LHCN-M2 (cell line): Measurements from ENCODE around the gene POLR2H. TPM values are rescaled to one million over a fixed set of nuclear protein-coding genes. Genes with fewer than 3 reads are reported as not detected.

ENCODE experiments used
- DNase-seq: peaks from one replicate; pipeline ENCODE4 v3.0.0-alpha.2; 2012; ENCODE audit warnings: low read depth
- polyA plus RNA-seq: library from polyadenylated mRNA; unstranded; fragments of >200 nt; gene quantifications from one replicate; pipeline ENCODE4 v1.2.1, GENCODE V29; 2012; ENCODE audit warnings: missing spikeins
- total RNA-seq: library from RNA; depleted of rRNA; stranded (reverse); fragments of >200 nt; gene quantifications from 2 replicates; pipeline ENCODE4 v1.2.3, GENCODE V29; 2014; rRNA removed

POLR2H gene
- total RNA-seq, result 106 and 116 TPM in 2 replicates
- polyA plus RNA-seq, result 70.7 TPM

DNA sequence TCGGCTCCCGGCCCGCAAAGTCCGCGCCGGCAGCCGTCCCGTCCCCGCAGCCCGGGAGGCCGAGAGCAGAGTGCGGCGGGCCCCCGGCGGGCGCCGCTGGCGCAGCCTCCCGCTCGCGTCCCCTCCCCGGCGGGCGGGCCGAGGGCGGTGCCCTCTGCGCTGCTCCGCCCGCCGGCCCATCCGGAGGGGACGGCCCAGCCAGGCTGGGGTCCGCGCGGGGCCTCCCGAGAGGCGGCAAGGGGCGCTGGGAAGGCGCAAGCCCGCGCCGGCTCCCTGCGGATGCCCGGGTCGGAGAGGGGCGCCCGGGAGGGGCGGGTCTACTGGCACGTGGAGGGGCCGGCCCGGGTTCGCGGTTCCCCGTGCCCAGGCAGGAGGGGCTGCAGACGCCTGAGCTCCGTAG is at the start of gene POLR2H, which contains the start of gene CLCN2:
TSS of gene POLR2H (plus strand) at position 179 of the 400 bp plus-strand sequence. CDS start 1,783 bp downstream, outside the sequence.
TSS of gene CLCN2 (minus strand) at position 74 of the 400 bp plus-strand sequence. CDS start 126 bp downstream, outside the sequence.
- peak; percentile 60 for DNase-seq

- peak; percentile 90 for DNase-seq
Measured at GRCh38 chr3:184314363-184314699, 47.2 kb upstream of the POLR2H start, which contains the start of gene EIF4G1. Gene EIF4G1 (plus strand): TSS chr3:184314606. CDS start chr3:184315797, 1,191 bp downstream.

DNA sequence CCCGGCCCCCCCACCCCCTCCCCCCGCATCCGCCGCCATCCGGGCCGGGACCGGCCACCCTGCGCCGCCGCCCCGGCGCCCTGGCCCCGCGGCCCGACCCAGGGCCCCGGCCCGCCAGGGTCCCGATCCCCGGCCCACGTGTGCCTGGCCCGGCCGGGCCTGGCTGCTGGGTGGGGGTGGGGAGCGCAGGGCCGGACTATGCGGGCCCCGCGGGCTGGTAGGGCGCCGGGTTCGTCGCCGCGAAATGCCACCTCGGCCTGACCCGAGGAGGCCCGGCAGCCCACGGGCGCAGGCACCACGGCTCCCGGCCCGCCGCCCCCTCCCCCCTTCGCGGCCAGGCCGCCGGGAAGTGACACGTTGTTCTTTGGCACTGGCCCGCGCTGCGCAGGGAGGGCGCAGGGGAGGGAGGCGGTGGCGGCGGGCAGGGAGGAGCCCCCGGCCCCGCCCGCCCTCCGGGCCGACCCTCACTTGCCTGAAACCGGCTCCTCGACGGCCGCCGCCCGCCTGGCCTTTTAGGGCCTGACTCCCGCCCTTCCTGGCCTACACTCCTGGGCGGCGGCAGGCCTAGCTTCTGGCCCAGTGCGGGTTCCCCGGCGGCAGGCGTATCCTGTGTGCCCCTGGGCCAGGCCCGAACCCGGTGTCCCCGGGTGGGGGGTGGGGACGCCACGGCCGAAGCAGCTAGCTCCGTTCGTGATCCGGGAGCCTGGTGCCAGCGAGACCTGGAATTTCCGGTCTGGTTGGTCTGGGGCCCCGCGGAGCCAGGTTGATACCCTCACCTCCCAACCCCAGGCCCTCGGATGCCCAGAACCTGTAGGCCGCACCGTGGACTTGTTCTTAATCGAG is 46.6 kb upstream of the POLR2H start:
- DNase-seq, result peak; percentile 71

GRCh38 chr3:184315543-184315867 is 46.0 kb upstream of the POLR2H start:
- DNase-seq, result no peak

DNA sequence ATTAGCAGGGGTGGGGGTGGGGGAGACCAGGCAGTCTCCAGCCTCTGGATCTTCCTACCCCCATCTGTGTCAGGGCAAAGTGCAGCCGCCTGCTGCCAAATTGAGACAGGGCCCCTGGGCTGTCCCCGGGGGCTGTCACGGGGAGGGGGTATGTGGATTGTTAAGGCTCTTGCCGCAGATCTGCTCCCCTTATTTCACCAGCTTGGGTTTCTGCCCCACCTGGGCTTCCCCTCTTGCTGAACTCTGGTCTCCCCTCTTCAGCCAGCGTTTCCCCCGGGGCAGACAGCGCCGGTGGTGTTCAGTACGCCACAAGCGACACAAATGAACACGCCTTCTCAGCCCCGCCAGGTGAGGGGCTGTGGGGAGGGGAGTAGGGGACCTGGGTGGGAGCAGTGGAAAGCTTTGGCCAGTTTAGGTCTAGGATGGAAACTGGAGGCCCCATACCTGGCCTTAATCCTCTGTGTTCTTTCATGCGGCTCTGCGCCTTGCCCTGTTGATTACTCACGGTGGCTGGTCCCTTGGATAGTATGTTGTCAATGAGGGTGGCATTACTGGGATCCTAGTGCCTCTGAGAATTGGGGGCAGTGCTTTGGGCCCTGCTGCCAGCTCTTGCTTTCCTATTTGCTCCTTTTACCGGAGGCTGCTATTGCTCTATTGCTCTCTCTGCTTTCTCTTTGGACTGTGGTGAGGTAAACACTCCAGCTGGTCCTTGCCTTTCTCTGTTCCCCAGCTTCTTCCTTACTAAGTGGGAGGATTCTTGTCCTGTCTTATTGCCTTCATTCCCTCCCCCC is 45.4 kb upstream of the POLR2H start:
- DNase-seq, result no peak

GRCh38 chr3:184316792-184317191 is 44.7 kb upstream of the POLR2H start:
- DNase-seq, result no peak

- no peak for DNase-seq
Measured at GRCh38 chr3:184317201-184317600, 44.3 kb upstream of the POLR2H start.

- peak; percentile 95 for DNase-seq
Measured at GRCh38 chr3:184320104-184320445, 41.4 kb upstream of the POLR2H start.

DNA sequence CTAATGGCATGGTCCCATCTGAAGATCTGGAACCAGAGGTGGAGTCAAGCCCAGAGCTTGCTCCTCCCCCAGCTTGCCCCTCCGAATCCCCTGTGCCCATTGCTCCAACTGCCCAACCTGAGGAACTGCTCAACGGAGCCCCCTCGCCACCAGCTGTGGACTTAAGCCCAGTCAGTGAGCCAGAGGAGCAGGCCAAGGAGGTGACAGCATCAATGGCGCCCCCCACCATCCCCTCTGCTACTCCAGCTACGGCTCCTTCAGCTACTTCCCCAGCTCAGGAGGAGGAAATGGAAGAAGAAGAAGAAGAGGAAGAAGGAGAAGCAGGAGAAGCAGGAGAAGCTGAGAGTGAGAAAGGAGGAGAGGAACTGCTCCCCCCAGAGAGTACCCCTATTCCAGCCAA is 39.8 kb upstream of the POLR2H start:
- no peak for DNase-seq

DNA sequence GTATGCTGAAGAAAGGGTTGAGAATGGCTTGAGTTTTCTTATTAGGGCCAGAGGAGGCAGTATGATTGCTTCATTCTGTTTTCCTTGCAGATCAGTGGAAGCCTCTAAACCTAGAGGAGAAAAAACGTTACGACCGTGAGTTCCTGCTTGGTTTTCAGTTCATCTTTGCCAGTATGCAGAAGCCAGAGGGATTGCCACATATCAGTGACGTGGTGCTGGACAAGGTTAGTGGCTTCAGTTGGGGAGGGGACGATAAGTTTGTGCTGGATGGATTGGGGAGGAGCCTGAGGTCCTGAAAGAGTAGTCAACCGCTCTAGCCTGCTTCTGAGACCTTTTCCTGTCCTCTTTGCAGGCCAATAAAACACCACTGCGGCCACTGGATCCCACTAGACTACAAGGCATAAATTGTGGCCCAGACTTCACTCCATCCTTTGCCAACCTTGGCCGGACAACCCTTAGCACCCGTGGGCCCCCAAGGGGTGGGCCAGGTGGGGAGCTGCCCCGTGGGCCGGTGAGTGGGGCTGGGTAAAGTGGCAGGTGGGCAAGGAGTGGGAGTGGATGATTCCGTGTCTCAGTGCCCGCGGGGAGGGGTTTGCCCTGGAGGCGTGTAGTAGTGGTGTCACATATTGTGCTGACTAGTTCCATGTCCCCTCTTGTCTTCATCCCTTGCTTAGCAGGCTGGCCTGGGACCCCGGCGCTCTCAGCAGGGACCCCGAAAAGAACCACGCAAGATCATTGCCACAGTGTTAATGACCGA is 38.6 kb upstream of the POLR2H start:
- DNase-seq, result no peak

GRCh38 chr3:184323696-184324095 is 37.8 kb upstream of the POLR2H start:
- no peak for DNase-seq

DNA sequence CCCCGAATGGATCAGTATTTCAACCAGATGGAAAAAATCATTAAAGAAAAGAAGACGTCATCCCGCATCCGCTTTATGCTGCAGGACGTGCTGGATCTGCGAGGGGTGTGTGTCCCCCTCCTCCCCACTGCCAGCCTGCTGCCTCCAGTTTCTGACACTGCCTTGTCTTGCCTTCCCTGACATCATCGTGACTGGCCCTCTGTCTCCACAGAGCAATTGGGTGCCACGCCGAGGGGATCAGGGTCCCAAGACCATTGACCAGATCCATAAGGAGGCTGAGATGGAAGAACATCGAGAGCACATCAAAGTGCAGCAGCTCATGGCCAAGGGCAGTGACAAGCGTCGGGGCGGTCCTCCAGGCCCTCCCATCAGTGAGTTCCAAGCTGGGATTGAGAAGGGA is 36.2 kb upstream of the POLR2H start:
- no peak for DNase-seq

DNA sequence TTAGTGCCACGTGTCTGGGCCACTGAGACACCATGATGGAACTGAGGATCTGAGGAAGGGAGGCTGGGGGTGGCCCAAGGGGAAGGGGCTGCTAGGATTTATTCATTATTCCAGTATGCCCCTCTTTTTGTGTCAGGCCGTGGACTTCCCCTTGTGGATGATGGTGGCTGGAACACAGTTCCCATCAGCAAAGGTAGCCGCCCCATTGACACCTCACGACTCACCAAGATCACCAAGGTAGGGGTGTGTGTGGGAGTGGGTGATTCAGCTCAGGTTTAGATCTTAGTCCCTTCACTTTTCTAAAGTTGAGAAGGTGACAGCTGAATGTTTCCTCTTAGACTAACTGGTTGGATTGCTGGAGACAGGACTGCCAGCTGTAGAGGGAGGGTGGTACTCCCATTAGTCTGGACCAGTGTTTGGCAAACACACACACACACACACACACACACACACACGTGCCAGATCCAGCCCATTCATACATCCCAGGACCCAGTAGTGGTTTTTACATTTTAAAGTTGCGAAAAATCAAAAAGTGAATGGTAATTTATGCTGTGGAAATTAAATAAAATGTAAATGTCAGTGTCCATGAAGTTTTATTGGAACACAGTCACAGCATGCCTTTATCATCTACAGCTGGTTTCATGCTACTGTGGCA is 35.7 kb upstream of the POLR2H start:
- no peak for DNase-seq

GRCh38 chr3:184327171-184327570 is 34.3 kb upstream of the POLR2H start:
- no peak for DNase-seq

DNA sequence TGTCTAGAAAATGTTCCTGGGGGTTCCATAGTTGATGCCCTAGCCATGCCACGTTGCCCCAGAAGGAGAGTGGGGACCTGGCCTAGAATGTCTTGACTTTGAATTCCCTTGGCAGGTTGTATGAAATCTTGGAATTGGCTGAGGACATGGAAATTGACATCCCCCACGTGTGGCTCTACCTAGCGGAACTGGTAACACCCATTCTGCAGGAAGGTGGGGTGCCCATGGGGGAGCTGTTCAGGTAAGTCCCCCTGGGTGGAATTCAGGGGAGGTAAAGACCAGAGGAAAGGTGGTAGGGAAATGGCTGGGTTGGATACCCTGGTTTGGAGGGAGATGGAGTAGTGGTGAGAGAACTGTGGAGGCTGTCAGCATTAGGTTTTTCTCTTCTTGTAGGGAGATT is 33.0 kb upstream of the POLR2H start:
- no peak for DNase-seq

GRCh38 chr3:184332370-184333090 is 29.0 kb upstream of the POLR2H start:
- DNase-seq, result peak; percentile 85

GRCh38 chr3:184333190-184333589 is 28.3 kb upstream of the POLR2H start:
- no peak for DNase-seq

GRCh38 chr3:184333700-184334099 is 27.8 kb upstream of the POLR2H start:
- DNase-seq, result no peak

- peak; percentile 66 for DNase-seq
Measured at GRCh38 chr3:184334470-184335158, 26.9 kb upstream of the POLR2H start.

- no peak for DNase-seq
Measured at GRCh38 chr3:184335291-184335660, 26.2 kb upstream of the POLR2H start.
